Thyroid gland (tissue), 4 donors: ENCODE data around the gene ADAM8. TPM values are rescaled to one million over a fixed set of nuclear protein-coding genes. Genes with fewer than 3 reads are reported as not detected.

ENCODE experiments used
- DNase-seq, 2 donors: peaks; one replicate each; pipeline ENCODE4 v3.0.0-alpha.2; 2019
- H3K27ac ChIP-seq, 3 donors: fragments of 200-600 bp; sonication (generic); 1 replicate in 2 of 3; 2 replicates in 1 of 3; pipeline ENCODE4 v1.5.1; 2016 to 2019; ENCODE audit warnings: mild to moderate bottlenecking in 1 of 3, moderate library complexity in 1 of 3
- H3K27me3 ChIP-seq: fragments of 200-600 bp; sonication (generic); one replicate; pipeline ENCODE4 v1.5.1; 2019
- H3K36me3 ChIP-seq, 2 donors: fragments of 200-600 bp; sonication (generic); one replicate each; pipeline ENCODE4 v1.5.1; 2016 to 2019
- H3K4me1 ChIP-seq, 2 donors: fragments of 200-600 bp; sonication (generic); one replicate each; pipeline ENCODE4 v1.5.1; 2017 to 2019
- H3K4me3 ChIP-seq, 3 donors: fragments of 200-600 bp; sonication (generic); replicated peaks in 1 of 3; 1 replicate in 2 of 3; 2 replicates in 1 of 3; pipeline ENCODE4 v1.5.1; 2016; ENCODE audit warnings: mild to moderate bottlenecking in 1 of 3
- H3K9me3 ChIP-seq: fragments of 200-600 bp; sonication (generic); one replicate; pipeline ENCODE4 v1.5.1; 2017
- CTCF ChIP-seq, 6 experiments: fragments of 200-600 bp in 3 of 6; fragments of 450-650 bp in 3 of 6; sonication (generic) in 3 of 6; IDR thresholded peaks; one replicate each; pipeline ENCODE4 v1.5.1; 2016 to 2019; ENCODE audit warnings: antibody characterized with exemption in 6 of 6, mild to moderate bottlenecking in 2 of 6, inconsistent platforms in 1 of 6, moderate library complexity in 1 of 6
- POLR2A ChIP-seq, 2 donors: fragments of 450-650 bp; IDR thresholded peaks; one replicate each; pipeline ENCODE4 v1.6.1; 2017; ENCODE audit warnings: antibody characterized with exemption in 2 of 2, mild to moderate bottlenecking in 2 of 2, moderate library complexity in 1 of 2
- WGBS, 2 donors: methylation state at CpG; one replicate each; pipeline ENCODE4 v1.1.5; 2017; 5-methylcytosine and 5-hydroxymethylcytosine counted together
- intact Hi-C: fragments of 100-400 bp; cut with DNase I; formaldehyde crosslinking; loops from one replicate; pipeline ENCODE4 v1.15.1; 2023
- total RNA-seq, 4 donors: library from RNA; depleted of rRNA; stranded (reverse); fragments of >200 nt; gene quantifications; one replicate each; pipeline ENCODE4 v1.2.3, GENCODE V29; 2016

The ADAM8 gene
- total RNA-seq, 4 donors from 2014 or later = 1.6 to 9.8 (median 2.6) TPM

DNA sequence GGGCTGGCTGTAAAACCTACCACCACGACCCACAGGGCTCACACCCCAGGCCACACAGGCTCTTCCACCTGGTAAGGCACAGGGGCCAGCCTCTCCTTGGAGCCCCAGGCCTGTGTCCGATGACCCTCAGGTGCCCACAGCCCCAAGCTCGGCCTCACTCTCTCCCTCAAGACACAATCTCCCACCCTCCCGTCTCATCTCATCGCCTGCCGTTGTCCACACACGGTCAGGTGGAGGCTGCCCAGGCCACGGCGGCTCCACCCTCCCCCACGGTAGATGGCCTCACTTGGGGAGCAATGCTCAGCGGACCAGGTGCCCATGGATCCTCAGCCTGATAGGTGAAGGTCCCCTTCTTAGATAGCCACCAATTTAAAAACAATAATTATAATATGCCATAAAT lies 55.3 kb downstream of the ADAM8 start:
- Histone ChIP-seq H3K36me3 (no peaks in the 10 kb centered on the region), H3K4me1 (peaks cover 4 to 8% of the 10 kb centered on the region in 2 donors), H3K4me3 (no peak overlapping the region), H3K9me3 (no peaks in the 10 kb centered on the region), H3K27ac (no peak overlapping the region), H3K27me3 (no peaks in the 10 kb centered on the region)
- TF ChIP-seq POLR2A (IDR thresholded peaks at IDR 0.05) = no peak
- no peak for TF ChIP-seq CTCF (IDR thresholded peaks at IDR 0.05)
- WGBS, 2 donors = 85 to 92% methylated on average over 11 of the region's 11 CpGs
- no peak for DNase-seq
- intact Hi-C loops = no loop called here

DNA sequence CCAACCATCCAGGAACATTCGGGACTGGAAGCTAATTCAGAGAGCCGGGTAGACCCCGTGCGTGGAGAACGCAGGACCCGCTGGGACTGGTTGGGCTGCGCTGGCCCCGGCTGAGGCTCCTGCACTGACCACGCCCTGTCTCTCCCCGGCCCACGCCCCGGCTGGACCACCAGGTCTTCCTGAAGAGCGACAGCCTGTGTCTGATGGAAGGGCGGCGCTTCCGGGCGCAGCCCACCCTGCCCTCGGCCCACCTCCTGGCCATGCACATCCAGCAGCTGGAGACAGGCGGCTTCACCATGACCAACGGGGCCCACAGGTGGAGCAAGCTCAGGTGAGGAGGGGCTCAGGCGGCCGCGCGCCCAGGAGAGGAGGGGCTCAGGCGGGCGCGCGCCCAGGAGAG lies 56.9 kb downstream of the ADAM8 start:
- H3K27ac ChIP-seq = no peak overlapping the region
- TF ChIP-seq POLR2A (IDR thresholded peaks at IDR 0.05) (no peak), CTCF (IDR thresholded peaks at IDR 0.05) (no peak)
- no peak for DNase-seq
- intact Hi-C loops = no loop called here
- WGBS, 2 donors = 16% methylated on average over 7 of the region's 28 CpGs; no CpG with 5 or more reads in 1 of the 2 donors
- H3K9me3 ChIP-seq = no peaks in the 10 kb centered on the region
- H3K36me3 ChIP-seq = no peaks in the 10 kb centered on the region
- H3K4me1 ChIP-seq = no peaks in the 10 kb centered on the region
- H3K4me3 ChIP-seq = no peak overlapping the region
- H3K27me3 ChIP-seq = no peaks in the 10 kb centered on the region

- Histone ChIP-seq H3K9me3 (no peaks in the 10 kb centered on the region), H3K4me3 (no peak overlapping the region), H3K36me3 (no peaks in the 10 kb centered on the region), H3K4me1 (no peaks in the 10 kb centered on the region), H3K27me3 (no peaks in the 10 kb centered on the region), H3K27ac (no peak overlapping the region)
- no peak for DNase-seq
- intact Hi-C loops = no loop called here
- TF ChIP-seq POLR2A (IDR thresholded peaks at IDR 0.05) (no peak), CTCF (IDR thresholded peaks at IDR 0.05) (no peak)
- 64 to 65% methylated on average over 10 to 17 of the region's 20 CpGs for WGBS, 2 donors
Measured at GRCh38 chr10:133218891-133219290, 57.8 kb downstream of the ADAM8 start.

DNA sequence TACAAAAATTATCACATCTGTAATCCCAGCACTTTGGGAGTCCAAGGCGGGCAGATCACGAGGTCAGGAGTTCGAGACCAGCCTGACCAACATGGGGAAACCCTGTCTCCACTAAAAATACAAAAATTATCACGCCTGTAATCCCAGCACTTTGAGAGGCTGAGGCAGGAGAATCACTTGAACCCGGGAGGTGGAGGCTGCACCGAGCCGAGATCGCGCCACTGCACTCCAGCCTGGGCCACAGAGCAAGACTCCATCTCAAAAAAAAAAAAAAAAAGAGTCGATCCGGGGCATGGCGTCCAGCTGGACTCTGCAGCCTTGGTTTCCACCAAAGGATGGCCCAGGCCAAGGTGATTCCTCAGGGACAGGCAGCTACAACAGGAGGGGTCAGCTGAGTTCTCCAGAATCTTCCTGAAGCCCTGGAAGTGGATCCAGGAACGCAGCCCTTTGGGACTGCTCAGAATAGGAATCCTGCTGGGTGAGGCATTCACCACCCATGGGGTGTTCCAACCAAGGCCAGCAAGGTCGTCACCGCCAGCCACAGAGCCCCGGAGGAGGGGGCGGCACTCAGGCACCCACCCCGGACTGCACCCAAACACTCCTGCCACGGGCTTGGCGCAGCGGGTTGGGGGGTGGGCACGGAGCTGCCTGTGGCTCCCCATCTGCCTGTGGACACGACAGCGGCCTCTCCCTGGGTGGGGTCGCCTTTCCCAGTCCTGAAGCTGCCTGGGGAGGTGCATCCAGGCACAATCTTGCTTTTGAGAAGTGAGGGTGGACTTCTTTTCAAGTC lies 58.7 kb downstream of the ADAM8 start:
- Histone ChIP-seq H3K27ac (no peak overlapping the region), H3K4me1 (no peaks in the 10 kb centered on the region), H3K4me3 (no peak overlapping the region), H3K36me3 (no peaks in the 10 kb centered on the region), H3K9me3 (no peaks in the 10 kb centered on the region), H3K27me3 (no peaks in the 10 kb centered on the region)
- DNase-seq = no peak
- 93 to 94% methylated on average over 16 to 25 of the region's 25 CpGs for WGBS, 2 donors
- TF ChIP-seq POLR2A (IDR thresholded peaks at IDR 0.05) (no peak), CTCF (IDR thresholded peaks at IDR 0.05) (no peak)
- intact Hi-C loops = no loop called here

DNA sequence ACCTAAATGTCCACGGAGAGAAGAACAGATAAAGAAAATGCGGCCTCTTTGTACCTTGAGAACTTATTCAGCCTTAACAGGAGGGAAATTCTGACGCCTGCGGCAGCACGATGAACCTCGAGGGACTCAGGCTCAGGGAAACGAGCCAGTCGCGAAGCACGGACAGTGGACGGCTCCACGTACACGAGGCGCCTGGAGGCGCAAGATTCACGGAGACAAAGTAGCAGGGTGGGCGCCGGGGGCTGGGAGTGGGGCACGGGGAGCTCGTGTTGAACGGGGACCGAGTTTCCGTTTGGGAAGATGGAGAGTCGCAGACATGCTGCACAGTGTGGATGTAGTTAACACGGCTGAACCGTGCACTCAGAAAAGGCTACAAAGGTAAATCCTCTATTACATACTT lies 59.9 kb downstream of the ADAM8 start:
- no peak for DNase-seq
- Histone ChIP-seq H3K4me3 (no peak overlapping the region), H3K9me3 (no peaks in the 10 kb centered on the region), H3K4me1 (no peaks in the 10 kb centered on the region), H3K27me3 (no peaks in the 10 kb centered on the region), H3K27ac (no peak overlapping the region), H3K36me3 (no peaks in the 10 kb centered on the region)
- 81 to 83% methylated on average over 26 of the region's 26 CpGs for WGBS, 2 donors
- TF ChIP-seq CTCF (IDR thresholded peaks at IDR 0.05) (no peak), POLR2A (IDR thresholded peaks at IDR 0.05) (no peak)
- intact Hi-C loops = no loop called here
